IMR-90 (cell line): ENCODE measurements around the gene CLSTN1. TPM values are rescaled to one million over a fixed set of nuclear protein-coding genes. Genes with fewer than 3 reads are reported as not detected.

Experiments
- polyA plus RNA-seq, 3 experiments: library from polyadenylated mRNA; depleted of rRNA; stranded (reverse); fragments of >200 nt; gene quantifications; 2 replicates each; pipeline ENCODE4 v1.2.3, GENCODE V29; 2012; ENCODE audit warnings: low replicate concordance in 1 of 3
- total RNA-seq: library from RNA; depleted of rRNA; stranded (reverse); fragments of >200 nt; gene quantifications from 2 replicates; pipeline ENCODE4 v1.2.3, GENCODE V29; 2012; rRNA removed

CLSTN1 gene
- total and polyA plus RNA-seq, 2 of the 4 experiments (the other 2 are of a cell fraction), result 30.1 to 72.2 TPM

Other genes with a start within 250 kb of the CLSTN1 start
- gene TMEM201, start 235.1 kb downstream of the CLSTN1 start, total RNA-seq, result 1.3 and 1.9 TPM in 2 replicates
- gene TMEM201, start 235.1 kb downstream of the CLSTN1 start, polyA plus RNA-seq (2012; rRNA removed), result 8.7 and 9.4 TPM in 2 replicates
- 5.0 and 5.6 TPM in 2 replicates for gene PIK3CD, start 172.2 kb downstream of the CLSTN1 start, total RNA-seq
- gene PIK3CD, start 172.2 kb downstream of the CLSTN1 start, polyA plus RNA-seq (2012; rRNA removed), result 12.1 and 13.6 TPM in 2 replicates
- 24.7 and 41.9 TPM in 2 replicates for gene CTNNBIP1, start 86.3 kb upstream of the CLSTN1 start, total RNA-seq
- gene CTNNBIP1, start 86.3 kb upstream of the CLSTN1 start, polyA plus RNA-seq (2012; rRNA removed), result 28.4 and 28.5 TPM in 2 replicates
- 19.0 and 37.2 TPM in 2 replicates for gene LZIC, start 119.4 kb upstream of the CLSTN1 start, total RNA-seq
- gene LZIC, start 119.4 kb upstream of the CLSTN1 start, polyA plus RNA-seq (2012; rRNA removed), result 8.7 and 11.6 TPM in 2 replicates
- 11.7 and 11.9 TPM in 2 replicates for gene NMNAT1, start 119.5 kb upstream of the CLSTN1 start, total RNA-seq
- gene NMNAT1, start 119.5 kb upstream of the CLSTN1 start, polyA plus RNA-seq (2012; rRNA removed), result 7.8 and 9.1 TPM in 2 replicates
- gene RBP7, start 173.3 kb upstream of the CLSTN1 start, total RNA-seq, result not detected in 2 replicates
- gene RBP7, start 173.3 kb upstream of the CLSTN1 start, polyA plus RNA-seq (2012; rRNA removed), result 0.17 and 0.29 TPM in 2 replicates
- gene UBE4B, start 209.0 kb upstream of the CLSTN1 start, total RNA-seq, result 39.3 and 41.9 TPM in 2 replicates
- 24.6 and 26.5 TPM in 2 replicates for gene UBE4B, start 209.0 kb upstream of the CLSTN1 start, polyA plus RNA-seq (2012; rRNA removed)